A673 (cell line): Measurements from ENCODE around the gene MYMK.

Experiments
- CTCF ChIP-seq: fragments of 300-800, 200-600 bp; sonication (generic); conservative IDR thresholded peaks from 2 replicates; pipeline ENCODE4 v1.5.1; 2017; ENCODE audit warnings: low read depth, mild to moderate bottlenecking, antibody characterized with exemption, low read length, moderate library complexity, mixed read lengths
- EZH2 ChIP-seq: fragments of 200-600 bp; sonication (generic); IDR thresholded peaks from 2 replicates; pipeline ENCODE4 v1.6.1; 2017; ENCODE audit warnings: borderline replicate concordance, low read depth, mild to moderate bottlenecking, mixed read lengths, antibody characterized with exemption, low read length; ENCODE audit not compliant: poor library complexity, severe bottlenecking

- no peak for TF ChIP-seq CTCF
- no peak for TF ChIP-seq EZH2
These were observed 9.9 kb upstream of the MYMK start, which contains the start of gene ADAMTSL2 for GRCh38 chr9:133534346-133535291.
